GM12878 (cell line): ENCODE data around the gene ASB15. TPM values are rescaled to one million over a fixed set of nuclear protein-coding genes. Genes with fewer than 3 reads are reported as not detected.

Experiments
- ATAC-seq: fragments of 200-7000 bp; cut with Tn5 transposase; 3 replicates; pipeline ENCODE4 v1.9.1; 2020; ENCODE audit warnings: mild to moderate bottlenecking, moderate library complexity
- BruUV-seq: library from RNA; stranded (reverse); fragments of 400-500 nt; replicated peaks from 2 replicates; lab custom pipeline; 2021; lab: Mats Ljungman, UMichigan
- CTCF ChIA-PET: fragments of 300-600 bp; sonication (Branson Sonifier 250); formaldehyde crosslinking; extraction: SDS; loops from one replicate; lab custom pipeline; 2021; ENCODE audit warnings: inconsistent platforms; lab: Yijun Ruan, JAX
- POLR2A ChIA-PET: fragments of 350-600 bp; formaldehyde crosslinking; extraction: SDS; loops from one replicate; lab custom pipeline; 2021; ENCODE audit warnings: inconsistent platforms; lab: Charles Lee
- RAD21 ChIA-PET: fragments of 300-600 bp; sonication (Branson Sonifier 250); formaldehyde crosslinking; loops from one replicate; lab custom pipeline; 2023; ENCODE audit warnings: antibody characterized with exemption; ENCODE audit not compliant: unreplicated experiment; lab: Charles Lee
- SMC1A ChIA-PET: fragments of 300-600 bp; sonication (Branson Sonifier 250); formaldehyde crosslinking; loops from one replicate; lab custom pipeline; 2023; ENCODE audit not compliant: unreplicated experiment, uncharacterized antibody; lab: Charles Lee
- DNase-seq: peaks from one replicate; pipeline ENCODE4 v3.0.0-alpha.2; 2011; ENCODE audit warnings: low read depth, low spot score
- FAIRE-seq: peaks from 3 replicates; lab custom pipeline; 2011; peaks lifted over from hg19 to GRCh38; lab: Jason Lieb, UNC
- H2AFZ ChIP-seq: 2 replicates; pipeline ENCODE4 v1.6.0; 2011; ENCODE audit warnings: low read depth, low read length, control low read depth; ENCODE audit not compliant: control insufficient read depth
- H3K27ac ChIP-seq: 2 replicates; pipeline ENCODE4 v1.5.1; 2011; ENCODE audit warnings: control low read depth; ENCODE audit not compliant: control insufficient read depth, insufficient read depth
- H3K27me3 ChIP-seq, 2 experiments: replicated peaks in 1 of 2; 2 replicates each; pipeline versions ENCODE4 v1.6.0 to v1.6.1; 2011; ENCODE audit warnings: low read length in 1 of 2; ENCODE audit not compliant: control insufficient read depth in 2 of 2, insufficient read depth in 2 of 2
- H3K36me3 ChIP-seq, 2 experiments: 2 replicates each; pipeline ENCODE4 v1.5.1; 2011; ENCODE audit warnings: low read length in 1 of 2; ENCODE audit not compliant: control insufficient read depth in 2 of 2, insufficient read depth in 2 of 2
- H3K4me1 ChIP-seq: 2 replicates; pipeline ENCODE4 v1.6.1; 2011; ENCODE audit warnings: mild to moderate bottlenecking, low read length, moderate library complexity, mixed read lengths; ENCODE audit not compliant: control insufficient read depth, insufficient read depth
- H3K4me2 ChIP-seq: 2 replicates; pipeline ENCODE4 v1.6.0; 2011; ENCODE audit warnings: control low read depth; ENCODE audit not compliant: control insufficient read depth, insufficient read depth
- H3K4me3 ChIP-seq: fragments of 200-600 bp; sonication (generic); 2 replicates; pipeline ENCODE4 v1.5.1; 2016
- H3K79me2 ChIP-seq: 2 replicates; pipeline ENCODE4 v1.6.0; 2011; ENCODE audit warnings: low read length; ENCODE audit not compliant: control insufficient read depth, insufficient read depth
- H3K9ac ChIP-seq: 2 replicates; pipeline ENCODE4 v1.8.0; 2011; ENCODE audit warnings: low read length, control low read depth, mixed read lengths; ENCODE audit not compliant: control insufficient read depth, insufficient read depth
- H3K9me3 ChIP-seq: replicated peaks from 3 replicates; pipeline ENCODE4 v1.5.1; 2011; ENCODE audit warnings: mild to moderate bottlenecking, low read length; ENCODE audit not compliant: control insufficient read depth, insufficient read depth
- H4K20me1 ChIP-seq: 2 replicates; pipeline ENCODE4 v1.6.0; 2011; ENCODE audit not compliant: control insufficient read depth, insufficient read depth
- BHLHE40 ChIP-seq, 2 experiments: fragments of 450-650 bp in 1 of 2; IDR thresholded peaks; 2 replicates each; pipeline ENCODE4 v1.6.1; 2011 to 2017; ENCODE audit warnings: low read depth in 2 of 2, borderline replicate concordance in 1 of 2, improper control_type of control experiment in 1 of 2, low read length in 1 of 2, mild to moderate bottlenecking in 1 of 2
- E4F1 ChIP-seq: fragments of 450-650 bp; IDR thresholded peaks from 2 replicates; pipeline ENCODE4 v1.6.1; 2018; ENCODE audit warnings: borderline replicate concordance, mild to moderate bottlenecking; ENCODE audit not compliant: partially characterized antibody
- ELK1 ChIP-seq: IDR thresholded peaks from 2 replicates; pipeline ENCODE4 v1.6.1; 2012; ENCODE audit warnings: low read depth, low read length, improper control_type of control experiment
- MEF2B ChIP-seq: fragments of 450-650 bp; IDR thresholded peaks from 2 replicates; pipeline ENCODE4 v1.6.1; 2018; ENCODE audit warnings: mild to moderate bottlenecking, moderate library complexity; ENCODE audit not compliant: partially characterized antibody, poor library complexity, severe bottlenecking
- MYC ChIP-seq: IDR thresholded peaks from 2 replicates; pipeline ENCODE4 v1.6.1; 2011; ENCODE audit warnings: mild to moderate bottlenecking, low read length, moderate library complexity, inconsistent platforms; ENCODE audit not compliant: insufficient read depth, insufficient replicate concordance, insufficient read length, severe bottlenecking
- PAX8 ChIP-seq: fragments of 450-650 bp; IDR thresholded peaks from 2 replicates; pipeline ENCODE4 v1.6.1; 2017; ENCODE audit warnings: mild to moderate bottlenecking, moderate library complexity
- SMAD1 ChIP-seq: fragments of 450-650 bp; IDR thresholded peaks from 2 replicates; pipeline ENCODE4 v1.6.1; 2018; ENCODE audit warnings: mild to moderate bottlenecking, low read depth; ENCODE audit not compliant: partially characterized antibody
- TCF3 ChIP-seq: IDR thresholded peaks from 2 replicates; pipeline ENCODE4 v1.6.1; 2012; ENCODE audit warnings: low read depth, mild to moderate bottlenecking, low read length, borderline replicate concordance; ENCODE audit not compliant: insufficient read depth
- ZBTB11 ChIP-seq: fragments of 450-650 bp; formaldehyde crosslinking; IDR thresholded peaks from 2 replicates; pipeline ENCODE4 v1.5.0; 2022; ENCODE audit warnings: mild to moderate bottlenecking, missing genetic modification characterization
- ZBTB40 ChIP-seq: fragments of 450-650 bp; IDR thresholded peaks from 2 replicates; pipeline ENCODE4 v1.6.1; 2016; ENCODE audit warnings: mild to moderate bottlenecking, moderate library complexity, borderline replicate concordance
- ZNF207 ChIP-seq: fragments of 450-650 bp; IDR thresholded peaks from 2 replicates; pipeline ENCODE4 v1.6.1; 2014; ENCODE audit warnings: antibody characterized with exemption, mild to moderate bottlenecking, borderline replicate concordance
- ZNF622 ChIP-seq: fragments of 450-650 bp; IDR thresholded peaks from 2 replicates; pipeline ENCODE4 v1.6.1; 2017; ENCODE audit warnings: mild to moderate bottlenecking, inconsistent platforms
- WGBS: methylation state at CpG from one replicate; pipeline ENCODE4 v1.1.6; 2016; ENCODE audit warnings: low lambda C conversion rate; ENCODE audit not compliant: insufficient replicate concordance, insufficient coverage; ENCODE audit errors: missing lambda C conversion rate; 5-methylcytosine and 5-hydroxymethylcytosine counted together
- in situ Hi-C: fragments of 300-500 bp; cut with MboI; formaldehyde crosslinking; loops from 9 replicates; pipeline ENCODE4 v1.14.3; 2018; ENCODE audit warnings: mixed read lengths
- intact Hi-C: fragments of 100-400 bp; cut with micrococcal nuclease; formaldehyde crosslinking; loops from one replicate; pipeline ENCODE4 v1.14.2; 2022; ENCODE audit not compliant: unreplicated experiment
- polyA plus RNA-seq, 11 experiments: library from polyadenylated mRNA; depleted of rRNA in 4 of 11; unstranded in 6 of 11; stranded (reverse) in 5 of 11; fragments of >200 nt; fragmentation: Nextera tagmentation in 4 of 11; fragmentation: Illumina TruSeq in 1 of 11; extraction: Ambion mirVana in 4 of 11; extraction: Trizol in 1 of 11; gene quantifications; 1 replicate in 1 of 11; 2 replicates in 10 of 11; pipeline versions ENCODE4 v1.2.1 to v1.2.3, GENCODE V29; 2011 to 2016; ENCODE audit warnings: inconsistent platforms in 2 of 11, missing spikeins in 2 of 11, low read depth in 1 of 11
- total RNA-seq, 4 experiments: library from RNA; depleted of rRNA in 3 of 4; stranded (reverse); fragments of >200 nt in 3 of 4; fragmentation: Illumina TruSeq in 1 of 4; extraction: Trizol in 1 of 4; gene quantifications; 2 replicates each; pipeline versions ENCODE4 v1.2.1 to v1.2.3, GENCODE V29; 2013 to 2021

The ASB15 gene
- total and polyA plus RNA-seq, 10 of the 15 experiments (the other 5 are each of a cell fraction or from before 2014, with no cell fraction given): not detected

GRCh38 chr7:123615344-123615743, 13.7 kb downstream of the ASB15 start:
- BruUV-seq: no TSS peak
- ChIA-PET SMC1A (interaction anchor here (1.0 to 1.3 kb wide), 2 partner anchors 28 to 142 kb away, joined by 3 read pairs; no protein-coding TSS in a partner anchor), POLR2A (no interaction called here), RAD21 (no interaction called here), CTCF (interaction anchor here (0.9 to 2.8 kb wide), 4 partner anchors 10 to 157 kb away, joined by 3 to 16 read pairs (median 4); no protein-coding TSS in a partner anchor)
- 52% methylated on average over 2 of the region's 2 CpGs for WGBS
- Histone ChIP-seq H3K27me3 (no peaks in the 10 kb centered on the region; a peak in 1 of 4 replicates), H3K36me3 (no peaks in the 10 kb centered on the region), H4K20me1 (no peaks in the 10 kb centered on the region), H2AFZ (no peak overlapping the region), H3K9ac (no peak overlapping the region), H3K79me2 (no peaks in the 10 kb centered on the region), H3K4me3 (no peak overlapping the region), H3K27ac (no peak overlapping the region), H3K4me2 (no peak overlapping the region), H3K4me1 (no peaks in the 10 kb centered on the region), H3K9me3 (no peaks in the 10 kb centered on the region)
- in situ Hi-C loops (no loop called here), intact Hi-C loops (no loop called here)
- ATAC-seq: no peak
- no peak for DNase-seq
- FAIRE-seq: no peak
- TF ChIP-seq SMAD1 (no peak), E4F1 (no peak), ELK1 (no peak), ZNF207 (no peak), BHLHE40 (IDR thresholded peaks at IDR 0.05; ENCODE audit: borderline replicate concordance in 1 of 2, low read depth in 2 of 2, low read length in 1 of 2) (no peak), MEF2B (no peak), ZBTB40 (no peak), MYC (no peak), ZBTB11 (CRISPR knock-in tag) (no peak), TCF3 (no peak), PAX8 (no peak), ZNF622 (no peak)
